CD4-positive, alpha-beta T cell treated with Interleukin-1 beta for 1 hour (primary cell): Measurements from ENCODE around the gene ARHGAP26.
A peak's percentile ranks its signal among the peaks of the same experiment; 100 is the strongest.

Experiments
- DNase-seq, 2 donors: peaks; one replicate each; pipeline ENCODE4 v3.0.0-alpha.2; 2020 to 2022

The ARHGAP26 gene

DNA sequence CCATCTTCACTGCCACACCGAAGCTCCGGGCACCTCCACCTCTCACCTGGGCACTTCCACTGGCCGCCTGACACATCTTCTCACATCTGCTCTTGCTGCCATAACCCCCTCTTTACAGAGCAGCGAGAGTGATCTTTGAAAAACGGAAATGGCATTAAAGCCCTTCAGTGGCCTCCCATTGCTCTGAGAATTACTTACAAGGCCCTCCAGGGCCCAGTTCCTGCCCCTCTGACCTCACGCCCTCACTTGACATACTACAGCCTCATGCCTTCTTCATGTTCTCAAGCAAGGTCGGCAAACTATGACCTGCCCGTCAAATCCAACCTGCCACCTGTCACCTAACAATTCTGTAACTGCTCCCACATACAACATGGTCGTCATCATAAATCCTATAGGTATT lies 446.0 kb downstream of the ARHGAP26 start:
- no peak for DNase-seq

DNA sequence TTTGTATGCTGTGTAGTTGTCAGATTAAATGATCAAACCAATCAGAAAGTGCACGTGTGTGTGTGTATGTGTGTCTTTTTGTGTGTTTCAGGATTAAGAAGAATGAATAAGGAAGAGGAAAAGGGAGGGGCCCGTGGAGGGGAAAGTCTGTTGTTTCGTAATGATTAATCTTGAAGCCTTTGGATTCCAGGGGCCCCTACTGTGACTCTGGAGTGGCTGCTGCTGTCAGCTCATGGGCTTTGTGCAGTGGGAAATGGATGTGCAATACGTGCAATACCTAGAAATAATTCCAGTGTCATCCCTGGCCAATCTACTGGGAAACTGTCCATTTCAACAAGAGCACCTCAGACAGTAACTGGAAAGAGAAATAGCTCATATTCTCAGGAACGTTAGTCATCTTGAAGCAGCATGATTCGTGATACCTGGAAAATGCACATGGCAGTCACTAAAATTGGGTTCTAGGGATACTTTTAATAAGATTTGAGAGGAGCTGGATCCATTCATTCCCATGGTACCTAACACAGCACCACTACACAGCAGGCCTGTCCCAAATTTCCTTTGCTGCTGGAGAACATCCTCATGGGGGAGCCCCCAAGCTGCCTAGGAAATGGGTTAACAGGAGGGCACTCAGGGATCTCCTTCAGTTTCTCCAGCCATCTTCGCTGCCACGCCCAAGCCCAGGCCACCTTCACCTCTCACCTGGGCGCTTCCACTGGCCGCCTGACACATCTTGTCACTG lies 447.1 kb downstream of the ARHGAP26 start:
- DNase-seq: no peak

DNA sequence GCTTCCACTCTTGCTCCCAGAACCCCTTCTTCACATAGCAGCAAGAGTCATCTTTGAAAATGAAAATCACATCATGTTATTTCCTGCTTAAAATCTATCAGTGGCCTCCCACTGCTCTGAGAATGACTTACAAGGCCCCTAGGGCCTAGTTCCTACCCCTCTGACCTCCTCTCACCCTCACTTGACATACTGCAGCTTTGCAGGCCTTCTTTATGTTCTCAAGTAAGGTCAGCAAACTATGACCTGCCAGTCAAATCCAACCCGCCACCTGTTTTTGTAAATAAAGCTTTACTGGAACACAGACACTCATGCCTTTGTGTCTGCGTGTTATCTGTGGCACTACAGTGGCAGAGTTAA lies 447.6 kb downstream of the ARHGAP26 start:
- DNase-seq: no peak

DNA sequence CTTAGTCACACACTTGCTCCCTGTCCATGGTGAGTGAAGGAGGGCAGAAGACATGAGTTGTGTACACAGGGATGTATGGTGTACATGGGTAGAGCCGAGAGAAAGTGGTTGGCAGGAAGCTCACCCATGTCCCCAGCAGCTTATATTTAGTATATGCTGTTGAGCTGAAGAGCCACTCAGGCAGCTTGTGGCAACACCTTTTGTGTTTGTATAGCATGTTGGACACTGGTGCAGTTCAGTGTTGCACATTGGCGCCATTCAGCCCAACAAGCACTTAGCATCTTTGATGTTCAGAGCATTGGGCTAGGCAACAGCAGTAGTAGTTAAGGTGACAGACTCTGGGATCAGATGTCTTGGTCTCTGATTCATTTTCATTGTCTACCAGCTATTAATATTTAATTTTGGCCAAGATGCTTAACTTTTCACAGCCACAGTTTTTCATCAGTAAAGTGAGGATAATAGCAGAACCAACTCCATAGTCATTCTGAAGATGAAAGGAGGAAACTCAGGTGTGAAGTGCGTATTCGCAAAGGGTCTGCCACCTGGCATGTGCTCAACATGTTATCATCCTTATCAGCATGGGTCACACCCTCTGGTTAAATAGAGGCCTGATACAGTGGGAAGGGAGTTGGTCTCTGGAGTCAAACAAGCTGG lies 448.5 kb downstream of the ARHGAP26 start:
- DNase-seq: no peak

DNA sequence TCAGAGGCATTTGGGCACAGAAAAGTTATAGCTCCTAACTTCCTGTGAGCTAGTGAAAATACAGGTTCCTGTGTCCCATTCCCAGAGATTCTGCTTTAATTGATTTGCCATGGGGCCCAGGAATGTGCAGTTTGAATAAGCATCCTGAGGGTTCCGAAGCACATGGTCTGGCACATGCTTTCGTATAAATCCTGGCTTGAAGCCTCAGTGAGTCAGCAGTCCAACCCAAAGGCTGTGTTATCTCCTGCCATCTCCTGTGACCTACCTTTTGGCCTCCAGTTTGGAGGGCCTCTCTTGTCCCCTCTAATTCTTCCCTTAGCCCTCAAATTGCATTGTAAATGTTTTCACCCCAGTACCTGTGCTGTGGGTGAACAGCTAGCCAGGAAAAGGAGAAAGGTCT lies 449.5 kb downstream of the ARHGAP26 start:
- no peak for DNase-seq

DNA sequence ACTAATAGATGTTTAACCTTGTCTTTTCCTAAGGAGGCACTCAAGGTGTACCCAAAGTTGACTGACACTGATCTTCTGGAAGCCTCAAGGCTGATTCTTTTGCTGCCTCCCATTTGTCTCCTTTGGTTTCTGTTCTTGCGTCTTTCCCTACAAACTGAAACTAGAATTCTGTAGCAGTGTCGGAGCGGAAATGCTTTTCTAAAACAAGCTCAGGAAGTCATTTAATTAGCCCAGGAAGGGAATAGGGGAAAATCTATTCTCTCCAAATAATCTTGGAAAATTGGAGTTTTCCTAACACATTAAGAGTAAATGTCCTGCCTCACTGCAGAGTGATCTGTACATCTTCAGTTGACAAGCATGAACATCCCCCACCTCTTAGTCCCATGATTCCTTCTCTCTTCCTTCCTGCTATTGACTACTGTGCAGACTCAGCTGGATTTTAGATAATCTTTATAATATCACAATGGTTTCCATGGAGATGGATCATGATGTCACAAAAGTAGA lies 450.6 kb downstream of the ARHGAP26 start:
- no peak for DNase-seq

DNA sequence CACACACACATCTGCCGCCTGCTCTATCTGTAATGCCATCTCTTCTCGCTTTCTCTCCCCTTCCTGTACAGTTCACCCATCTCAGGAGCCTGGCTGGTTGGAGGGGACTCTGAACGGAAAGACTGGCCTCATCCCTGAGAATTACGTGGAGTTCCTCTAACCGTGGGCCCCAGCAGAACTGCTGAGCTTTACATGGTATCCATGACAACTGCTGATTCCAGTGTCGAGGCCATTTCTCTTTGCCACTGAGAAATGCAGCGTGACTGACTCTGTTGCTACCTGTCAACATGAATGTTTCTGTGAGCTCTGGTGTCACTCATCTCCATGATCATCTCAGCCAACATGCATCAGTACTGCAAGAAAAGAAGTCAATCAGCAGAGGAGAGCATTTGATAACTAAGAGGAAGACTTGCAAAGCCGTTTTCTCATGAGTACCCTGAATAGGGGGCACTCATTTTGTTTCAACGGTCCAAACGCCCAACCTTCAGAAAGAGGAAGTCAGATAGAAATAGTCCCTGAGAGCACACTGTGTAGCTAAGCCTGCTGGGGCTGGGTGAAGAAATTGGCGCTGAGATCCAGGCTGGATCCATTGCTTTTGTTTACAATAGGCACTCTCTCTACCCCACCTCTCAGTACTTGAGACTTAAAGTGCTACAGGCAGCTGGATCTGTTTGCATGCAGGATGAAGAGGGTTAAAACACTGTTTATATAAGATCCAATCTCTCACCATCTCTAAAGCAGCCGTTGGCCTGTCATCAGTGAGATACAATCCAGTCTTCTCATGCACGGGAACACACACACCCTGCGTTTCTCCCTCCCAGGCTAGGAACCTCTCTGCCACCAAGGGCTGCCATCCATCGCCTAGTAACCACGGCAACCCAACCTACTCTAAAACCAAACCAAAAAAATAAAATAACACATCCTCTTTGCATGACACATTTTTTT lies 452.4 kb downstream of the ARHGAP26 start:
- DNase-seq: peak; percentile 71 to 77

DNA sequence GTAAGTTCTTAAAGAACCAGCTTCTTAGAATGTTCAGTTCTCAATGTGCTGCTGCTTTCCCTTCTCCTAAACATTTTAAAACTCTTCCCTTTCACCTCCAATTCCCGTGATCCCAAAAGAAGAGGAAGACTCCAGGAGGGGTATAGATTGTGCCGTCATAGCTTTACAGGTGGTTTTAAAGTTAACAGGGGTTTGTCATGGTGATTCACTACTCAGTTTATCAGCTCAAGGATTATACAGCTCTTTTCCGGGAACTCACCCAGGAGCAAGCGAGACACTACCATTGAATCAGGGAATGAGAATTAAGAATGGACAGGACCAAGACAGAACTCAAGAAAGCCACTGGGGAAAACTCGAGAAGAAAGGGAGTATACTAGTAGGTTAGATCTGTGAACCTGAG lies 454.5 kb downstream of the ARHGAP26 start:
- no peak for DNase-seq

DNA sequence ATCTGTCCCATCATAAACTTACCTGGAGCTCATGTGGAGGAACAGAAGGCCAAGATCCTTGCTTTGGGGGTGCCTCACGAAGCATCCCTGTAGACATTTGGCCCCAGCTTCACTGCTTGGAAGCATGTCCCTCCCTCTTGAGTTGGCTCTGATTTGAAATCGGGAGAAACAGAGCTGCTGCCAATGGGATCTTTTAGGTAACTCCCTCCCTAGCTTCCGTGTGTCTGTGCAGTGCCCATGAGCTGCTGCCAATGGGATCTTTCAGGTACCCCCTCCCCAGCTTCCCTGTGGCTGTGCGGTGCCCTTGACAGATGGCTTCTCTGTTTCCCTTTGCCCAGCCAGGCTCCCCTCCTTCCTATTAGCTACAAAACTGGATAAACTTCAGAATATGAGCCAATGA lies 455.3 kb downstream of the ARHGAP26 start:
- DNase-seq: no peak

DNA sequence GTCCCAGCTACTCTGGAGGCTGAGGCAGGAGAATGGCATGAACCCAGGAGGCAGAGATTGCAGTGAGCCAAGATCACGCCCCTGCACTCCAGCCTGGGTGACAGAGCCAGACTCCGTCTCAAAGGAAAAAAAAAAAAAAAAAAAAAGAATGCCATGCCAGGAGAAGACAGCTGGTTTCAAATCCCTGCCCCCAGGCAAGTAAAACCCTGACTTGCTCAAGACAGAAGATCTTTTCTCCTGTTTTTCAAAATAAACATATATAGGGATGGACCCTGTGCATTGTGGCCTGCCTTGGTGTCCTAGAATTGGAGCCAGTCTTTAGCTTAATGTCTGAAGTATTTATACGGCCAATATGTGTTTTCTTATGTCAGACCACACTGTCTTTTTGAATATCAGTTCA lies 456.2 kb downstream of the ARHGAP26 start:
- DNase-seq: no peak

DNA sequence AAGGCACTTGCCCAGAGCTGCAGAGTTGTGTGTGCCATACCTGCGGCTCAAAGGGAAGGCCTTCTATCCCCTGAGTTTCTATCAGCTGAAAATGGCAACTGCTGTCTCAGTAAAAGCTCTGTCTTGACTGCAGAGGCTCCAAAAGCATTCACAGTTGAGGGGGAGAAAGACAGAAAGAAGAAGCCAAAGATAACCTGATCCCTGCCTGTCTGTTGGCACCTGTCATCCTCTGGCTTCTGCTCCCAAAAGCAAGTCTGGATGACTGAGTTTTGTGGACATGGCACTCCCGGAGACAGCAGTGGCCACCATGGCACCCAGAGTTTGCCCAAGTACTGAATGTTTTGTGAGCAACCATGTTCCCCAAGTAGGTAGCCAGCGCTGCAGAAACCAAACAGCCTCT lies 456.7 kb downstream of the ARHGAP26 start:
- no peak for DNase-seq

DNA sequence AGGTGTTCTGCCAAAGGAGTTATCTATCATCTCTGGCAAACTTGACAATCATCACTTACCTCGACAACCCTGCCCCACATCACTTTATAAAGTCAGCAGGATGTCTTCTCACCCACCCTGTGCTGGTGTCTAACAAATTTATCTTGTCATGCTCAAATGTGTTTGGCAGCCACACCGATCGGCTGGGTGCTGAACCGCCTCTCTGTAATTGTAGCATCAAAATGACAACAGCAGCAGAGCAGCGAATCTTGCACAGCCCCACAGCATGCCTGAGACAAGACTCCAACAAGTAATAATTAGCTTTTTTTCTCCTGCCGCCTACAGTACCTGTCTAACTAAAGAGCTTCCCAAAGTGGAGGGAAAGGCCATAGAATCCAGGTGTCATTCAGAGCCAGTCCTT lies 457.1 kb downstream of the ARHGAP26 start:
- DNase-seq: no peak

DNA sequence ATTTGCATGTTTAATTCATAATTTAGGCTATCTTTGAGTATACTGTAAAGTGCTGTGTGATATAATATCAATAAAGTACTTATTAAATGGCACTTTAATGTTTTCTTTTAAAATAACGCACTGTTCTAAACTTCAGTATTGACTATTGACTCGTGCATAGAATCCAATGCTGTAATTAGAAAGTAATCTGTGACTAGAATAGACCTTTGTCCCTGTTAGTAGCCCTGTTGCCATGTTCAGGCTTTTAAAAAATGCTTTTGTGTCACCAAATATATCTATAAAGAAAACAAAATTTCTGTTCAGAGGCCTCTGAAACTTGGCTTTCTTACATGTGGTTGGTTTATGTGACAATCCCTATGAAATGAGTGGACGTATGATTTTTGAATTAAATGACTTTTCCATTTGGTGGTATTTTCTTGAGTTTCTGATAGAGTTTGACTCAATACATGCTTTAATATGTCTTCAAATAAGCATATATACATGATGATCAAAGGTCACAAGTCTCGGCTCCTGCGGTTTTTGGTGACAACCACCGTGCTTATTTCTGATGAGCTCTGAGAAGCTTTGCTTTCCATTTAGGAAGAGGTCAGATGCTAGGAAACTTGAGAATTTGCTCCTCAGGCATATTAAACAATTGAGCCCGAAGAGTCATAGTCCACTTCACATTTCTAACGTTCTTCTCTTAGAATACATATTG lies 458.6 kb downstream of the ARHGAP26 start:
- DNase-seq: no peak

DNA sequence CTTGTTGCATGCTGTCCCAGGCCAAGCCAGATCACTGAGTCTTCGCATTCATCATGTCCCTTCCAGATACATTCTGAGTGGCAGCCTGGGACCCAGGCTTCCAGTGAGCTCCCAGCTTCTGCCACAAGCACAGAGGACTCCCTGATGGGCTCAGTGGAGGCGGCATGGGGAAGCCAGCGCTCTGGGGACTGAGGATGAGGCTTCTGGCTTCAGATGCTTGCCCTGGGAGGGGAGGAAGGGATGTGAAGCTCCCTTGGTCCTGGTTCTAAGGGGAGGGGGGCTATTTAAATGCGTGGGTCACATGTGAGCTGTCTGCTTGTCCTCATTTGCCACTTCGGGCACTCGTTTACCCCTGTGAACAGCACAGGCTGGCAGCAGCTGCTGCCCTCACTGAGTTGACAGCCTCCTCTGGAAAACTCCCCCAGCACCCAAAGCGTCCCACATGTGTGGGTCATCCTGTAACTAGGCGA lies 459.3 kb downstream of the ARHGAP26 start:
- DNase-seq: peak in 1 of 2 donors; percentile 24

DNA sequence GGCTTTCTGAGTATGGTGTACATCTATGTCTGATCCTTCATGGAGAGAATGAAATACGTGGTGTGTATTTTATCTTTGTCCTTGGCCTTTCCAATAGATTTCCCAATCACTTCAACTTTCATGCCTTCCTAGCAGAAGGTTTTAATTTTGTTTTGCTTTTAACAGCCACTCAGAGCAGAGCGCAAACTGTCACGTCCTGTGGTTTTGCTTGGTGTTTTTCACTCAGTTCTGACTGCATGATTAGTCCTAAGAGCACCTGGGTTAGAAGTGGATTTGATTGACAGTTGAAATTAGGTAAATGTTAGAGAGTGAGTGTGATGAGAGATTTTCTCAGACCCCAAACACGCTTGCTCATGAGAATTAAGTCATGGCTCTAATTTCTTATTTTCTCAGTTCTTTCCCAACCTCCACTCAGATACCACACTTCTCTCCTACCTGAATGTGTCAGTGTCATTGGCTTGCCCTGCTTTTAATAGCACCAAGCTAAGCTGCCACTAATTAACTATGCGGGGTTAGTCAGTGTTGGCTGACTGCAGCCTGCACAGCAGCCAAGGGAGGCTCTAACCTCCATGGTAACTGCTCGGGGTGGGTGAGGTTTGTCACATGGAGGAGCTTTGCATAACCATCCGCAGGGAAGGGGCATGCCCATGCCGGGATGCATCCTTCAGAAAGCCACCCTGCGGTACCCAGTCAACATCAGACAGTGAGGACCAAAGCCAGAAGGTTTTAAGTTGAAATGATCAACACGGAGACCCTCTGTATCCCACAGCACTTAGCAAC lies 459.9 kb downstream of the ARHGAP26 start:
- peak; percentile 26 to 53 for DNase-seq

DNA sequence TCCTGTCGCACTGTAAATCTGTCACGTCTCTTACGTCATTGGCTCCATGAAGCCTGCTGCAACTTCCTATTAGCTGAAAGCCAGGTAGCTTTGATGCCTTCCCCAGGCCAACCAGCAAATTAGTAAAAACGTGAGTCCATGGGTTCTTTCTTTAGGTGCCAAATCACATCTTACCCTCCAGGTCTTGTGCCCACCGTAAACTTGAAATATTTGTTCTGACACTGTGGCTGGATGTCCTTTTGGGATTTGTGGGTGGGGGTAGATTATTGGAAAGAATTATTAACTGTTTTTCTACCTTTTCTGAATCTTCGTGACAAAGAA lies 460.5 kb downstream of the ARHGAP26 start:
- DNase-seq: no peak

DNA sequence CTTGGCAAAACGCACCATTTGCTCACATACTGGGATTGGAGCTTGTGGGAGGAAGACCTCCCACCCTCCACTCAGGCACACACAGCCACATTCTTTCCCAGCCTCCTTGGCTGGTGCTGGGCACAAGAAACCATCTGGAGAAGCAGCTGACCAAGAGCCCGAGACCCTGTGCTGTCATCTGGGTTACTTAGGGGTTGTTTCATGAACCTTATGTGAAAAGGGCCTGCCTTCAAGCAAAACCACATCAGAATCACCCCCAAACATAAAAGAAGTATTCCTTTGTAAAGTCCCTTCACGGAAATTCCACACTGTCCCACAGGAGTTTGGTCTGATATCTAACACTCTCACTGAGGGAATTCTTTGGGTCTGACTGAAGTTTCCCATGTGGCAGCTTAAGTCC lies 461.2 kb downstream of the ARHGAP26 start:
- DNase-seq: no peak

DNA sequence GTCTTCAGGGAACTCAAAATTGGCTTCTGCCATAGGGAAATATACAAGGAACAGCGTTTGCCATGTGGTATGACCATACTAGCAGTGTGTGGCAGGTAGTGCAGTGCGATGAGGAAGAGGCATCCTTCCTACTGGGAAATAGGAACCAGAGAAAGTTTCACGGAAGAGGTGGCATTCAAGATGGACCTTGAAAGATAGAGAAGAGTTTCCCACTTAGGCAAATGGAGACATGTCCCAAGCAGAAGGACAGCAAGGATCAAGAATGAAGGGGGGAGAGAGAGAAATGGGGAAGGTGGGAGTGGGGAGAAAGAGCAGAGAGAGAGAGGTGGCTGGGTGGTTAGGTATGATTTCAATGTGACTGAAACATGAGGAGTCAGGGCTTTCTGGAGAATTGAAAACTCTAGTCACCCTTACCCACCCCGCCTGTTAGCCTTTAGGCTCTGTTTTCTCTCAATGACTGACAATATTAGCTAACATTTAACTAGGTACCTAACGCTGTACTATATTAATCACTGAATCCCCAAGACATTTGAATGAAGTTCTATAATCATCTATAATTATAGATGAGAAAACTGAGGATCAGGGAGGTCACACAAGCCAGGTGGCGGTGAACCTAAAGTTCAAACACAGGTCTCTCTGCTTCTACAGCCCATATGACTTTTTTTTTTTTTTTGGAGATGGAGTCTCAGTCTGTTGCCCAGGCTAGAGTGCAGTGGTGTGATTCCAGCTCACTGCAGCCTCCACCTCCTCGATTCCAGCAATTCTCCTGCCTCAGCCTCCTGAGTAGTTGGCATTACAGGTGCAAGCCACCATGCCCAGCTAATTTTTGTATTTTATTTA lies 462.0 kb downstream of the ARHGAP26 start:
- no peak for DNase-seq

DNA sequence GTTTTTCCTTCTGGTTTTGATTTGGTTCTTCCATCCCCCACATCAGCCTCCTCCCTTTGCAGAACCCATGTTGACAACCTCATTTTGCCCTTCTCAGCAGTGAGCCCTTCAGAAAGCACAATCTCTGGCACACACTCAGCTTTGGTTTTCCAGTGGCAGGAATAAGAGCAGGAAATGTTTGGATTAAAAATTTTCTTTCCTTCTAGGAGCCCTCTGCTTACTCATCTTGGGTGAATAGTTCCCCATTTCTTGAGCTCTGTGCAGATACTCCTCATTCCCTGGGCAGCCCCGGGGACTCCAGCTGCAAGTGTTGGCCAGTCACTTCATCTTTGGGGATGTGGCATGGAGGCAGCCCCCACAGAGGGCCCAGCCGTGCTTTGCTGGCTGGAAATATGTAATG lies 462.9 kb downstream of the ARHGAP26 start:
- no peak for DNase-seq

DNA sequence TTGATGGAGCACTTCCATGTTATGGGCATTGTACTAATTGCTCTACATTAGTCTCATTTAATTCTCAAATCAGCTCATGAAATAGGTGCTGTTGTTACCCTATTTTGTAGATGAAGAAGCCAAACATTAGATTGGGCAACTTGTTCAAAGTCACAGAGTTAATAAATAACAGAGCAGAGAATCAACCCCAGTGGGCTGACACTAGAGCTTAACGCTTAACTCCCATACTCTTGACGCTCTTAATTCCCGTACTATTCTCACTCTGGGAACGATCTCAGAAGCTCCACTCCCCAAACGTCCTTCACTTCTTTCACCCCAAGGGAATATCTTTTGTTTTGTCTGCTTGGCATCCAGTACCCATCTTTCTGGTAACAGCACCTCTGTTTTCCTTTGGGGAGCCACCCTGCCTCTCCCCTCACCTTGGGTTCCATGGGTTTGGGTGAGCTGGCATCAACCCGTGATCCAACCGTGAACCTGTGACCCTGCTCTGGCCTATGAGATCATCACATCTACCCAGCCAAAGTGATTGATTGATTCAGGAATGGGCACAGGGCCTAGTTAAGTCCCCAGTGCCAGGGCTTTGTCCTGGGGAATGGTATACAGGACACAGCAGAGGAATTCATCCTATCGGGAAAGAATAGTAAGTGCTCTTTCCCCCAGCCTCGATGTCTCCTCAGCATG lies 464.1 kb downstream of the ARHGAP26 start:
- DNase-seq: no peak

DNA sequence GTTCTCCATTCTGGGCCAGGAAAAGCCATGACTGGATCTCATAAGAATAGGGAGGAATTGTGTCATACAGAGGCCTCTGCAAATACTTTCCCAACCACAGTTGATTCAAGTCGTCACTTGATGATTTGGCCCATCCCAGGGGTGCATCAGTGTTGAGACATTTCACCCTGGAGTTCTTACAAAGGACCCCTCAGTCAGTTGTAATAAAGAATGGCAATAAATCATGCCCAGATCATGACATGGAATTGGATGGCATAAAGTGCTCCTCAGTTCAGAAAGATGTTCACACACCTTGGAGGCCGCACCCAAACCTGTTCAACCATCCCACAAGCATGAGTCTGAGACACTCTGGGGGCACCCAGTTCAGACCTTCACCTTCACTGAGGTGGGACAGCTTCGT lies 465.2 kb downstream of the ARHGAP26 start:
- DNase-seq: no peak
